G401 (cell line): Measurements from ENCODE around the gene AEN. TPM values are rescaled to one million over a fixed set of nuclear protein-coding genes. Genes with fewer than 3 reads are reported as not detected.
A peak's percentile ranks its signal among the peaks of the same experiment; 100 is the strongest.

Source experiments
- DNase-seq: peaks from one replicate; pipeline ENCODE4 v3.0.0-alpha.2; 2015; ENCODE audit warnings: low spot score
- in situ Hi-C: cut with HindIII; loops from 2 replicates; pipeline ENCODE4 v1.10.0; 2016; ENCODE audit warnings: low sequenced_read_pairs, mixed read lengths
- total RNA-seq: library from RNA; depleted of rRNA; stranded (reverse); fragments of >200 nt; shearing (Covaris generic); gene quantifications from 2 replicates; pipeline ENCODE4 v1.2.3, GENCODE V29; 2014

The AEN gene
- total RNA-seq, 1 experiment from 2014 or later: 148 TPM

DNA sequence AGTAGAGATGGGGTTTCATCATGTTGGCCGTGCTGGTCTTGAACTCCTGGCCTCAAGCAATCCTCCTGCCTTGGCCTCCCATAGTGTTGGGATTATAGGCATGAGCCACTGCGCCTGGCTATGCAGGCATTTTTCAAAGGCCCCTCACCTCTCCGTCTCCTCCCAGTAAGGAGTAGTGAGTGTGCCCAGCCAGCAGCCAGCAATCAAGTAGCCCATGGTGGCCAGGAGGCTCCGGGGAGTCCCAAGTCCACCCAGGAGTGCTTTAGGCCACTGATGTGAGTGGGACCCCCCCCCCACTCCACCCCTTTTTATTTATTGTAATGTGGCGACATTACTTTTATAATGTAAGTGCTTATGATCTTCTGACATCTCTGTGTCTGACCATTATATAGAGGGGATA is 25.8 kb downstream of the AEN start:
- in situ Hi-C loops: no loop called here
- no peak for DNase-seq

DNA sequence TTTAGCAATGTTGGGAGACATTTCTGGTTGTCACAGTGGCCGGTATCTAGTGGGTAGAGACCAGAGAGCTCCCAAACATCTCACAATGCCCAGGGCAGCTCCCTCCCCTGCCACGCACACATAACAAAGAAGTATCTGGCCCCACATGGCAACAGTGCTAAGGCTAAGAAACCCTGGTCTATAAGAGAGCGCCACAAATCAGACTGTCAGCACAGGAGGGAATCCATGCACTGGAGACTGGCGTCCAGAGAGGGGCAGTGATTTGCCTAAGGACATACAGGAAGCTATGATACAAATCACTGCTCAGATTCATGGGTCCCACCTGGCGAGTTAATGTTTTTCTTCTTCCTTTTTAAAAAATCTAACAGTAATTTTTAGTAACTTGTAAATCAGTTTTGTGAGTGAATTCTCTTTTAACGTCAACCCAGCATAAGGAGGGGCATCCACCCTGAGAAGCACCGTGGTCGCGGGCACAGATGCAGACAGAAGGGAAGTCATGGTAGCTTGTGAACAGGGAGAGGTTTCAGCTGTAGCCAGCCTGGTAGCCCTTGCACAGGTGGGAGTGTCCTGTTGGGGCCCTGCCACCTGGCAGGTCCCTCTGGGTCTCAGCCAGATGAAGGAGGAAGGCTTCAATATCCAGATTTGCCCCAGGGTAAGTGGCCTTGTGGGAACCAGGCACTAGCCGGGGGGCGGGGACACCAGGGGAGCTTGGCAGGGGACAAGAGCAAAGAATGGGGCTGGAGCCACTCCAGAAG is 26.4 kb downstream of the AEN start:
- in situ Hi-C loops: no loop called here
- no peak for DNase-seq

DNA sequence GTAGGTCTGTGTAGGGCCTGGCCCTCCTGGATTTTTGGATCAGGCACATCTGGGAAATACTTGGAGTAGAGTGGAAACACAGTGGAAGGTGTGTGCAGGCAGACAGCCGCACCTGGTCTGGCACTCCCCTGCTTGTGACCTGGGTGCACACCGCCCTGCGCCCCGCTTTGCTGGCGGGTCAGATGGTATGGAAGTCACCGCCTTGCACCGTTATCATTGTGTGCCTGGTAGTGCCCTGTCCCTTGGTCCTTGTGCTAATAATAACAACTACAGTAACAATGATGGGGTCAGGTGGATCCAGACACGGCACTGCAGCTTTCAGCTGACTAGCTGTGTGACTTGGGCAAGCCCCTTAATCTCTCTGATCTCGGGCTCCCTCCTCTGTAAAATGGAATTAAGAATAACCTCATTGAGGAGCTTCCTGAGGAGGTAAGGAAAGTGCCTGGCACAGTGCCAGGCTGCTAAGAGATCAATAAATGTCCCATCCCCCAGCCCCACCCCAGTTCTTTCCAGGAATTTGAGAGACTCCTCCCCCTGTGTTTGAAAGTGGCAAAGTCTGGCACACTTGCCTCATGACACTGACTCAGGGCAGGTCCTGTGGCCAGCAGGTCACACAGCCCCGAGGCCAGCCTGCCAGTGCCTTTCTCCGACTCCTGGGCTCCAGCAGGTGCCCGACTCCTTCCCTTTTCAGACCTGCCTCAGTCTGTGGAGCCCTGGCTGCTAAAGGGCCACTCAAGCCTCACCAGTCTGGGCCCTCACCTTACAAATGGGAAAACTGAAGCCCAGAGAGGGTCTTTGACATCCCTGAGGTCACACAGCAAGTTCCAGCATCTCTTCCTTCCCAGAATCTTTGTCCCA is 27.4 kb downstream of the AEN start:
- no peak for DNase-seq
- in situ Hi-C loops: no loop called here

DNA sequence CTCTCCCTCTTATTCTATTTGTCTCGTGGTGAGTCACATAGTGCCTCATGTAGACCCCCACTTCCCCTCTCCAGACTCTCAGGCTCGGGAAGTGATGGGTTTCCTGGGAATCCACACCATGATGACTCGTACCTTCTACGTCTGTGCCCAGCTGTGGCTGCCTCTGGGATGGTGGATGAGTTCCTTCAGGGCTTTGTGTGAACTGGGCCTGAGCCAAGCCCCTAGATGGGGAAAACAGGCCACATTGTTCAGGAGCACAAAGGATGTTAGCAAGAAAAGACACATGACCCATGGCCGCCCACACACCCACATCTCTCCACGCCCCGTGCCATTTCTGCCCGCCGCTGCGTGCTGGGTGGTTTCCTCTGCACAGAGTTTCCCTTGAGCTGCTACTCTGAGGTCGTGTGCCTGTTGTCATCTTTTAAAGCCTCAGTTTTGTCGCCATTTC is 28.2 kb downstream of the AEN start:
- no peak for DNase-seq
- in situ Hi-C loops: no loop called here

DNA sequence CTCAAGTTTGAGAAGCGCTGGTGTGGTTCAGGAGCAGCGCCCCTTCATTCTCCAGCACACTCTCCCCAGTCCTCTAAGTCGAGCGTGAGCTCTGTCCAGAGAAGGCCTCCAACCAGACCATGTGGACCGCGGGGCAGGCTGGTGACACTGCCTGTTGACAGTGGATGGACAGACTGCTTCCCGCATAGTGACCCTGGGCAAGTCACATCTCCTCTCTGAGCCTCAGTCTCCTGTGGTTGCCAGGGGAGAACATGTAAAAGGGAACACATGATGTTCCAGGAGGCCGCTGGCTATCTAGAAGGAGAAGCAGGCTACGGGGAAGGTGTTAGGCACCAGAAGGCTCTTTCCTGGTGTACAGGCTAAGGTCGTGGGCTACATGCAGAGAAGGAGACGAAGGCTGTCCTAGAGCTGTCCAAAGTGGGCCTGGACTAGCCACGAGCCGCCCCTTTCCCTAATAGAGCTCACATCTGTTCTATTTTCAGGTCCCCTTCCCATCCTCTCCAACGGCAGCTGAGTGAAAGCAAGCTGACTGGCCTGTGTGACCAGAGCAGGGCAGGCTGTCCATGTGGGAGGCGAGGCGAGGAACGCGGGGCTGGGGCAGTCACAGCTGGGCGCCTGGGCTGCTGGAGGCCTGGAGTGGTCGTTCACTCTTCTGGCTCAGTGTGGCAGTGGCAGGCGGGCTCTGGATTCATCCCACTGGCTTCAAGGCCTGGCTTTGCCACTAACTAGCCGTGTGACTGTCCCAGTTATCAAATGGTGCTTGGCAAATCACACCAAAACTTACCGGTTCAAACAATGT is 28.8 kb downstream of the AEN start:
- DNase-seq: no peak
- in situ Hi-C loops: no loop called here

DNA sequence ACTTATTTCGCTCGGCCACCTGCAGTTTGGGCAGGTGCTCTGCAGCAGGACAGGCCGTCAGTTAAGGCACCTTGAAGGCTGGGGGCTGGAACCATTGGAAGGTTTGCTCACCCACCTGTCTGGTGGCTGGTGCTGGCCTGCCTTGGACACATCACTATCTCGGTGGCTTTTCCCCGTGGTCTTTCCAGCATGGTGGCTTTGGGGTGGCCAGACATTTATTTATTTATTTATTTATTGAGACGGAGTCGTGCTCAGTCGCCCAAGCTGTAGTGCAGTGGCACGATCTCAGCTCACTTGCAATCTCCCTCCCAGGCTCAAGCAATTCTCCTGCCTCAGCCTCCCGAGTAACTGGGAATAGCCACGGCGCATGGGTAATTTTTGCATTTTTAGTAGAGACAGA is 29.4 kb downstream of the AEN start:
- in situ Hi-C loops: no loop called here
- no peak for DNase-seq

DNA sequence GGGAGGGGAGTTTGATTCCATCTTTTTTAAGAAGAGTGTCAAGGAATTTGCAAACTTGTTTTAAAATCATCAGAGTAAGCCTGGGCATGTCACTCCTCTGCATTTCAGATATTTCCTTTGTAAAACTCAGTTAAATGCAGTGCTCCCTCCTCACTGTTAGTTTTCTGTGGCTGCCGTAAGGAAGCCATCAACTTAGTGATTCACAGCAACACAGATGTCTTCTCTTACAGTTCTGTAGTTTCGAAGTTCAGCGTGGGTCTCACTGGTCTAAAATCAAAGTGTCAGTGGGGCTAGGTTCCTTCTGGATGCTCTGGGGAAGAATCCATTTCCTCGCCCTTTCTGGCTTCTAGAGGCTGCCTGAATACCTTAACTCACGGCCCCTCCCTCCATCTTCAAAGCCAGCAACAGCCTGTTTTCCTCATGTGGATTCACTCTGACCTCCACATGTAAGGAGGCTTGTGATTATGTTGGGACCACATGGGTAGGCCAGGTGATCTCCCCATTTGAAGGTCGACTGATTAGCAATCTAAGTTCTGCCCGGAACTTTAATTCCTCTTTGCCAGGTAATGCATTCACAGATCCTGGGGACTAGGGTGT is 30.1 kb downstream of the AEN start:
- in situ Hi-C loops: no loop called here
- DNase-seq: no peak

DNA sequence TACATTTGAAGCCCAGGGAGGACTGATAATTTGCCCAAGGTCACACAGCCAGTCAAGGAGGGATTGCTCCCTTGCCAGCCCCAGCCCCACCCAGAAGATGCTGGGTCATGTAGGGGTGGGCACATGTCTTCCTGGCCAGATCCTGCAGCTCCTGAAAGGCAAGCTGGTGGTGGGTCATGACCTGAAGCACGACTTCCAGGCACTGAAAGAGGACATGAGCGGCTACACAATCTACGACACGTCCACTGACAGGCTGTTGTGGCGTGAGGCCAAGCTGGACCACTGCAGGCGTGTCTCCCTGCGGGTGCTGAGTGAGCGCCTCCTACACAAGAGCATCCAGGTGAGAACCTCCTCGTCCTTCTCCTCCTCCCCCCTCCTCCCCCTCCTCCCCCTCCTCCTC is 30.8 kb downstream of the AEN start:
- no peak for DNase-seq
- in situ Hi-C loops: no loop called here

DNA sequence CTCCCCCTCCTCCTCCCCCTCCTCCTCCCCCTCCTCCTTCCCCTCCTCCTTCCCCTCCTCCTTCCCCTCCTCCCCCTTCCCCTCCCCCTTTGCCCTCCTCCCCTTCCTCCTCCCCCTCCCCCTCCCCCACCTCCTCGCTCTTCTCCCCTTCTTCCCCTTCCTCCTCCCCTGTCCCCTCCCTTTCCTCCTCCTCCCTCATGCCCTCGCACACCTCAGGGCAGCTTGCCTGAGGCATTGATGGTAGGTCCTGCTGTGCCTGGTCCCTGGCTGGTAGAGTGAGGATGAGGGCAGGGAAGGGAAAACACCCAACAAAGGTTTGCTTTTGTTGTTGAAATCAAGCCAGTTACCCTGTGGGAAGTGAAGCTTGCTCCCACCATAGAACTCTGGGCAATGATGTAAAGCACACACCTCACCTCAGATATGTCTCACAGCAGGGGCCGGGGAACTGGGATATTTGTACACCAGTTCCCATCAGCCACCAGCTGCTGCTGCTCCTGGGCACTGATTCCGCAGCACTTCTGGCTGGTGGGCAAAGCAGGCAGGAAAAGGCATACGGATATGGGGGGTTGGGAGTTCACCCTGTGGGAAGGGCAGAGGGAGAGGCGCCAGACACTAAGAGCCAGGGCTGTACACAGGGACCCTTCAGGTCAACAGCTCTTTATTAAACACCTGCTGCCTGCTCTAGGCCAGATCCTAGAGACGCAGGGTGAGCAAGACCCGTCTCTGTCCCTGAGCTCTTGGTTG is 31.5 kb downstream of the AEN start:
- DNase-seq: no peak
- in situ Hi-C loops: no loop called here

DNA sequence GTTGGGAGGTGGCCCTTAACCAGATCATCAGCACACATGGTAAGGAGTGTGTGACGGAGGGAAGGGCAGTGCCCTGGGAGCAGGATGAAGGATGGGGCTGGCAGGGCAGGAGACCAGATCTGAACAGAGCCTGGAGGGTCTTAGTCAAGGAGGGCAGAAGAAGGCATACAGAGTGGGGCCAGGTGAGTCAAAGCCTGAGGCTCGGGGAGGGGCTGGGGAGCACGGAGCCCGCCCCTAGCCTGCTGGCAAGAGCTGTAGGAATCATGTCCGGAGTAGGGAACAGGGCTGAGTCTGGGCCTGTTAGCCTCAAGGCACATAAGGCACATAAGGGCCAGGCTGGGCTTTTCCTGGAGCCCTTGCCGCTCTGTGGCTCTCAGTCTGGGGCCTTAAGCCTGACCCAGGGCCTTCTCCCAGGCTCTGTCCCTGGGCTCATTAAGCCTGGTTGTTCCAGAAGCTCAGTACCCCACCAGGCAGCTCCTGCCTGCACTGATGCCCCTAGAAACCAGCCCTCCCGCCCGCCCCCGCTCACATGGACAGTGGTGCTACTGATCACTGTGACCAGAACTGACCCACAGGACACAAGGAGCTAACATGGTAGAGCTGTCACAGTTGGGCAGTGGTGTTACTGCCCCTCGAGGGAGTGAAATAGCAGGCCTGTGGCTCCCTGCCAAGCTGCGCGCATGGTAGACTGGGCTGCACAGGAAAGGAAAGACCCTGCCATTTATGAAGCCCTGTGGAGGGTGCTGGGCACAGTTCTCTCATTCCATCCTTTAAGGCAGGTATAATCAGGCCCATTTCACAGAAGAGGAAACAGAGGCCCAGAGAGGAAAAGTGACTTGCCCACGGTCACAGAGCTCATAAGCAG is 32.3 kb downstream of the AEN start:
- no peak for DNase-seq
- in situ Hi-C loops: no loop called here

DNA sequence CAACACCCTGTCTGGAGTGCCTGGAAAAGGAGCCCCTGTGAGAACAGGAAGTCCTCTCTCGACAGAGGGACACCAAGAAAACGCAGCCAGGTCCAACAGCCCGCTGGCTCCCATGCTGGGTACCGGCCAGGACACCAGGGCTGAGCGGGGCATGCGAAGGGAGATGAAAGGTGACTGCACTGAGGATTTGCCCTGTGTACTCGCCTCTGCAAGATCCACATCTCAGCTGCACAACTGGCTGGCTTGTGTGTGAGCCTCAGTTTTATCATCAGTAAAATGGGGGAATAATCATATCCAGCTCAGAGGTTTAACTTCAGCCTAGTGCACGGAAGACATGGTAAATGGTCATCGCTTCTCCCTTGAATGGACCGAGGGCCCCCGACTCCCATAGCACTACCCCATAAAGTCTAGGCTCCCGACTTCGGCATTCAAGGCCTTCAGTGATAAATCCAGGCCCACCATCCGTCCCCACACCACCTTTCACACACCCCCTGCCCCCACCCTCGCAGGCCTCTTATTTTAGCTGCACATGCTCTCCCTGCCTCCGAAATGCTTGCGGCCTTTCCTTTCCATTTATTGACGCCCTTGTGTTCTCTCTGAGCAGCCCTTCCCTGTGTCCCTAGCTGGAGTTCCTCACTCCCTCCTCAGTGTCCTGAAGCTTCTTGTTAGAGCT is 33.4 kb downstream of the AEN start:
- in situ Hi-C loops: no loop called here
- DNase-seq: no peak

DNA sequence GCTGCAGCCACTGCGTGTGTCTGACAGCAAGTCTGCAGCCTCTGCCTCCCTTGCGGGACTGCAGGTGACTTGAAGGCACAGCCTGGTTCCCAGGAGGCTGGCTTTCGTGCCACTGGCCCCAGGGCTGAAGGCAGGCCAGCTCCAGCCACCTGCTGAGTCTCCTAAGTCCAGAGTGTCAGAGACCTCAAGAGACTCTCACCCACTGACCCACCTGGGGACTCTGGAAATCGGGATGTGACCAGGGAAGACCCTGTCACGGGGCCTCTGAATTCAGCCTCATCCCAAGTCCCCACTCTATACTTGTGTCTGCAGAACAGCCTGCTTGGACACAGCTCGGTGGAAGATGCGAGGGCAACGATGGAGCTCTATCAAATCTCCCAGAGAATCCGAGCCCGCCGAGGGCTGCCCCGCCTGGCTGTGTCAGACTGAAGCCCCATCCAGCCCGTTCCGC is 34.0 kb downstream of the AEN start:
- in situ Hi-C loops: no loop called here
- no peak for DNase-seq

DNA sequence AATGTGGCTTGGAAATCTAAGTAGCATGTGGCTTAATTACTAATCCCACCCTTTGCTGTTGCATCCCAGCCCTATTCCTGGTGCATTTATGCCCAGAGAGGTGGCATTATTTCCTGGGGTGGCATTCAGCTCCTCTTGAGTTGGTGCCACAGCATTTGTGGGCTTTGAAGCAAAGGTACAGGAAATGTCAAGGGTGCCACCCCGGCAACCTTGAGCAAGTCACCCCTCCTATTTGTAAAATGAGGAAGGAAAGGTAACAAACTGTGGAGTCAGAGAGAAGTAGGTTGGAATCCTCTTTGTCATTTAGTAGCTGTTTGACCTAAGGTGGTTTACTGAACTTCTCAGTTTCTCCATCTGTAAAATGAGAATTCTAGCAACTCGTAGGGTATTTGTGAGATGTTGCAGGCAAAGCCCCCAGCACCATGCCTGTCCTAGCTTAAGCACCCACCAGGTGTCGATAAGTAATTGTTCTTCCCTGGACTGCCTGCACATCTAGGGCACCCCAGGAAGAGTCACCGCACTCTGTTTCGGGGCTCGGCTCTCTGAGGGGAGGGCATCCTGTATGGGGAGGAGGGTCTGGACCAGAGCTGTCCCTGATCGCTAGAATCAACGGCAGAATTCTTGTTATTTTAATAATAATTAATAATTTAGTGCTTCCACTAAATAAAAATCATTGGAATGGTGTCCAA is 34.8 kb downstream of the AEN start:
- in situ Hi-C loops: no loop called here
- no peak for DNase-seq

DNA sequence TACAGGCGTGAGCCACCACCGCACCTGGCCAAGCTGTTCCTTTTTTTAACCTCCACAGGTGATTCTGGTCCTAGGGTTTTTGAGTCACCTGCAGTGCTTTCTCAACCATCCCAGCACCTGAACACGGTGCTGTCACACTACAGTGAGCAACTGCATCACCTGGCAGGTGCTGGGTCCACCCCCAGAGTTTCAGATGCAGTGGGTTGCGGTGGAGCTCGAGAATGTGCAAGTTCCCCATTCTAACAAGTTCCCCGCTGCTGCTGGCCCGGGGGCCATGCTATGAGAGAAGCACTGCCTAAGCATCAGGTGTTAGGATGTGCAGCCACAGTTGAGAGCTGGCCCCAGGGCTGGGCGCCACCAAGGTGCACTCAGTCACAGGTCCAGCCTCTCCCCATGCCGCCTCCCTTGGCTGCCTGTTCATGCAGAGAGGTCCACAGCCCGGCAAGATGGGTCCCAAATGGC is 35.7 kb downstream of the AEN start:
- in situ Hi-C loops: no loop called here
- no peak for DNase-seq

DNA sequence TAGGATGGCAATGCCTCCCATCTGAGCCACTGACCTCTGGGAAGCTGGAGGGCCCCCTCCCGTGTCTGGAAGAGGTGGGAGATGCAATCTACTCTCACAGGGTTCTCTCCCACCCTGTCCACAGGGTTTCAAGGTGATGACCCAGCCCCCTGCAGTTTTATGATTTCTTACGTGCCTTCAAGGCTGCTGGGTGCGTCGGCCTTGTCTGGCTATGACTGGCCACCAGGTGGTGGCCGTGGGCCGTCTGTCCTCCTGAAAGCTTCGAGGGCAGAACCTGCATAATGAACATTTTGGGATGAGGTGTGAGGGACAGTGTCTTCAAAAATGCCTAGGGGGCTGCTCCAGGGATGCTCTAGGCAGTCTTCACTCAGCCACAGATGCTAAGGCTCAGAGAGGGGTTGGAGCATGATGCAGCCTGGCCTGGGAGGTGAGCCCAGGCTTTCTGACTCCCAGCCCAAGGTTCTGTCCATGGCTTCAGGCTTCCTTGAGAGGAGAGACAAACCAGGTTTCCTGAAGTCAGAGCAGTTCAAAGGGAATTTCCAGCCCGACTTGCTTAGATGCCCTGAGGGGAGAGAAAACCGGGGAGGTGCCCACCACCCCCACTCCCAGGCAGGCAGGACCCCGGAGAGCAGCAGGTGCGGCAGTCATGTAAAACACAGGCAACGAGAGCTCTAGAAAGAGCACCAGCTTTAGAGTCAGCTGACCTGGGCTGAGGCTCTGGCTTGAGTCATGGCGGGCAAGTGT is 36.4 kb downstream of the AEN start:
- DNase-seq: peak; percentile 17
- in situ Hi-C loops: no loop called here
